GM21390 (cell line): ENCODE data around the gene PRKD3.
"Not testable (repeated sequence)": the region's sequence is repeated elsewhere in the genome, so short reads cannot be mapped to it uniquely, and the experiment has no call there.

Source experiments
- ATAC-seq: cut with Tn5 transposase; IDR thresholded peaks from one replicate; pipeline ENCODE4 v1.9.1; 2021; ENCODE audit not compliant: unreplicated experiment

PRKD3 gene

GRCh38 chr2:37317746-37318145, 6.9 kb downstream of the PRKD3 start:
- ATAC-seq: no peak

DNA sequence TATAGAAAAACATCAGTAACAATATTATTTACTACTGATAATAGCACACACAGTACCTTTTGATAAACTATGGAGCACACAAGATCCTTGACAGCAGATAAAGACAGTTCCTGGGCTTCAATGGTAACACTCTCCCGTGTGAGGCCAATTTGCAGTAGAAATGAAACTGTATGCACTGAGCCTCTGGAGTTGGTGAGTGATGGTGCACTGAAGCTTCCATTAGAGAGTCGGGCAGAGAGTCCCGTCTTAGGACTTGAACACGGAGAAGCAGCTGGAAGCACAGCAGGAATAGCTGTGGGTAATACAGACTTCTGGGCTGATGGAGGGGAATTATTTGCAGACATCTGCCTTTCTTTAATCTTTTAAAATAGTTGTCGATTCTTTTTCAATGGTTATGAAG, 8.5 kb downstream of the PRKD3 start:
- no peak for ATAC-seq

DNA sequence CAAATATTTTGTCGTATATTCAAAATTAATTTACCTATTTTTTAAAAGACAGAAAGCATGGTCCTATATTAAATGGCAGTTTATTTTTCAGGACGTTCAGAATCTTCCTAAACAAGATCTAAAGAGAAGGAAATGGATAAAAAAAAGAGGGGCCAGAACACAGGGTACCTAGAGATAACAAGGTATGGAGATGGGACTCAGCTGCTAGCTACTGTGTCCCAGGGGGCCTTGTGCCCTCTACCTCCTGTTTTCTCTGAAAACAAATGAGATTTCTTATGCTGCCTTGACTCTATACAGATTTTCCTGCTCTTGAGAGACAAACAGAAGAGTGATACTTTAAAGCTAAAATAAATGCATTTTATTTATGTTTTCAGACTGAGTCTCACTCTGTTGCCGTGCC, 9.3 kb downstream of the PRKD3 start:
- ATAC-seq: no peak

DNA sequence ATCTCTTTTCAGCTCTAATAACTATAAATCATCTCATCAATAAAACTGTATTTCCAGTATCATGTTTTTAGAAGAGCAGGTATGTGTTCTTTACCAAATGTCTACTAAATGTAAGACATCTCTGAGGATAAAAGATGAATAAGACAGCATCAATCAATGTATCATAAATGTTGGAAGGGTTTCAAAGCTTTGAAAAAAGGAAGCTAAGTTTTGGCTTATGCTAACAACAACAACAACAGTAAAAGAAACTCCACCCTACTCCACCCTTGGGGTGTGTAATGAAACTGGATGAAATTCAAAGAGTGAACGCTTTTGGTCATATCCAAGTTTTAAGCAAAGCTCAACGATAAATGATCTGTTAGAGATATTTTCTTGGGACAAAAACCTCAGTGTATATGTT, 17.1 kb downstream of the PRKD3 start:
- no peak for ATAC-seq

GRCh38 chr2:37306024-37306423, 18.6 kb downstream of the PRKD3 start:
- ATAC-seq: no peak

DNA sequence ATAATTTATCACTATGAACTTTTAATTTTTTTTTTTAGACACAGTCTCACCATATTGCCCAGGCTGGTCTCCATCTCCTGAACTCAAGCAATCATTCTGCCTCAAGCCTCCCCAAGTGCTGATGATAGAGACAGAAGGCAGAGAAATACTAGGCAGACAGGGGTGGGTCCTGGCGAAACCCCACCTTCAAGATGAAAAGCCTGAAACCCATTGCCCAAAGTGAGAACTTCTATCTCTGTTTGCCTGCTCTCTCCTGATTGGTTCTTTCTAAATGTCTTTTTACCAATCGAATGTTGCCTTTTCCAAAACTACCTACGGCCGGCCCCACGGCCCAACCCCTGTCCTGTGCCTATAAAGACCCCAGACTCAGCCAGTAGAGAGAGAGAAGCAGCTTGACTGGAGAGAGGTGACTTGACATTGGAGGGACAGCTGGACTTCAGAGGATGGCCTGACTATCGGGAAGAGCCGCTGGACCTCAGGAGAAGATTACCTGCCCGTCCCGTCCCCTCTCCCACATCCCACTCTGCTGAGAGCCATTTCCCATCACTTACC, 21.9 kb downstream of the PRKD3 start:
- no peak for ATAC-seq

- no peak for ATAC-seq
Observed at GRCh38 chr2:37301408-37301807, 23.2 kb downstream of the PRKD3 start.

GRCh38 chr2:37300578-37300977, 24.1 kb downstream of the PRKD3 start:
- ATAC-seq: no peak

DNA sequence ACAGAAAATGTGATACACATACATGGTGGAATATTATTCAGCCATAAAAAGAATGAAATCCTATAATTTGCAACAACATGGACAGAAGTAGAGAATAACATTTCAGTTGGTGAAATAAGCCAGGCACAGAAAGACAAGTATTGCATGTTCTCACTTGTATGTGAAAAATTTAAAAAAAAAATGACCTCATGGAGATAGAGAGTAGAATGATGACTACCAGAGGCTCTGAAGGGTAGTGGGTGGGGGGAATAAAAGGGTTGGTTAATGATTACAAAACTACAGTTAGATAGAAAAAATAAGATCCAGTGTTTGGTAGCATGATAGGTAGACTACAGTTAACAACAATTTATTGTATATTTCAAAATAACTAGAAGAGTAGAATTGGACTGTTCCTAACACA, 24.5 kb downstream of the PRKD3 start:
- no peak for ATAC-seq

GRCh38 chr2:37297632-37298031, 27.0 kb downstream of the PRKD3 start:
- ATAC-seq: no peak

DNA sequence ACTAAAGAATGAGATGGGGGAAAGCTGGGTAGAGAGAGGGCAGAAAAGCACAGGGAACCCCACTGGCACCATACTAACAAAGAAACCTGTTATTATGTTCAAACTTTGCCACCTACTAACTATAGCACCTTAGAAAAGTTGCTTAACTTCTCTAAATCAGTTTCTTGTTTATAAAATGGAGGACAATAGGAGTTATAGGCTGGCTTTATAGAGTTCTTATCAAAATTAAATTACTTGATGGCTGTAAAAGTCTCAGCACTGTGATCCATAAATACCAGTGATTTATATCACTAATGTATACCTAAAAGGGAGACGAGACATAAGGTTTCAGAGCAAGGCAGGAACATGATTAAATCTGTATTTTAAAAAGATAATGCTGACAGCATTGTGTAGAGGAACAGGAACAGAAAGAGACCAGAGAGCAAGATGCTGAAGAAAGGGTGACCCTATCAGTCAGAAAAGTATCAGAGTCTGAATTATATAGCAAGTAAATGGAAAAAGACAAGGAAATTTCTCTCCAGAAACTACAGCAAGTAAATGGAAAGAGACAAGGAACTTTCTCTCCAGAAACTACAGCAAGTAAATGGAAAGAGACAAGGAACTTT, 29.1 kb downstream of the PRKD3 start:
- ATAC-seq: no peak

DNA sequence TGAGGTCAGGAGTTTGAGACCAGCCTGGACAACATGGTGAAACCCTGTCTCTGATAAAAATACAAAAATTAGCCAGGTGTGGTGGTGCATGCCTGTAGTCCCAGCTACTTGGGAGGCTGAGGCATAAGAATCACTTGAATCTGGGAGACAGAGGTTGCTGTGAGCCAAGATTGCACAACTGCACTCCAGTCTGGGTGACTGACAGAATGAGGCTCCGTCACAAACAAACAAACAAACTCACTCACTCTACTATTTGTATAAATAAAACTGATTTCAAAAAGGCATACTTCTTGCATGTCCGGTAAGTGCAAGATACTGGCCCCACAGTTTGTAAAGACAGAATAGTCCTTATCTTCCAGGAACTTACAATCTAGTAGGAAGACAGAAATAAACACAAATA, 29.8 kb downstream of the PRKD3 start:
- ATAC-seq: not testable (repeated sequence)

GRCh38 chr2:37291680-37292079, 33.0 kb downstream of the PRKD3 start:
- ATAC-seq: no peak

DNA sequence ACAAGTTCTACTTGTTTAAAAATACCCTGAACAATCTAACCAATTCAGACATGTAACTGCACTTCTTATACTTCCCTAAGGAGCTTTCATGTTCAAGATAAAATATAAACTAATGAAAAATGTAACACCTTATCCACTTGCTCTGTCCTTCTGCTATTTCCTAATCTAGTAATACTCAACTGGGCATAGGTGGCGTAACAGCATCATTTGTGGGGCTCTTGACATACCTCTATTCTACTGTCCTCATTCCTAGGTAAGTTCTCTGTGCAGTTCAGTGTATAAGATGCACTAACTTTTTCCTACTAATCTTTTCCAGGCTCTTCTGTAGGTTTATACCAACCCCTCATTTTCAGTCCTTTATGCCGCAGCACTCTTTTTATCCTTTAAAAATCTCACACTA, 36.7 kb downstream of the PRKD3 start:
- ATAC-seq: no peak

- ATAC-seq: no peak
Observed at GRCh38 chr2:37284381-37284780, 40.3 kb downstream of the PRKD3 start.

DNA sequence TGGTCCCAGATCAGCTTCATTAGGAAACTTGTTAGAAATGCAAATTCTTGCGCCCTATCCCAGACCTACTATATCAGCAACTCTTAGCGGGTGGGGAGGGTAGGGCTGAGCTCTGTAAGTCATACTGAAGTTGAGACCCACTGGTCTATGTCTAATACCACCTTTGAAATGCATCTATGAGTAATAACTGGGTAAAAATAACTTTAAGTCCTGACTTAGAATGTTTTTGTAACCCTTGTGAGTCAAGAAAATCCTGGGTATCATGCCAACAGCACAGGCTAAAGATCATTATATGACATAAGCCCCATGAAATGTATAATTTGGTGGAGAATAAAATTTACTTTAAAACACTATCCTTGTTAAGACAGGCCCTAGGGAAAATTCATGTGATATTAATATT, 41.4 kb downstream of the PRKD3 start:
- no peak for ATAC-seq

DNA sequence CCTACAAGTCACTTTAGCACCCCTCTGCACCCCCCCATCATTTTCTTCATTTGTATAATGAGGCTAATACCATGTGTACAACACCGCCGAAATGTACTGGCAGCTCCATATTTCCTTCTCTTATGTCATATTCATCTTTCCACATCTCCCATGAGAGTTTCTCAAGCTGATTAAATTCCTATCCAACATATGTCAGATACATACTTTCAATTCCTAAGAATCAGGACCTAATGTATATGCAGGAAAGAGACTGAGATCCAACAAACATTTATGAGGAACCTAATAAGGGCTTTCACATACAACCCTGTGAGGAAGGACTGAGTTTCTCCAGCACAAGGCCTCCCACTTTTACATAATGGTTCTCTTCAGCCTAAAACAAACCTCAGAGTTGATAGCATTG, 41.9 kb downstream of the PRKD3 start:
- no peak for ATAC-seq

DNA sequence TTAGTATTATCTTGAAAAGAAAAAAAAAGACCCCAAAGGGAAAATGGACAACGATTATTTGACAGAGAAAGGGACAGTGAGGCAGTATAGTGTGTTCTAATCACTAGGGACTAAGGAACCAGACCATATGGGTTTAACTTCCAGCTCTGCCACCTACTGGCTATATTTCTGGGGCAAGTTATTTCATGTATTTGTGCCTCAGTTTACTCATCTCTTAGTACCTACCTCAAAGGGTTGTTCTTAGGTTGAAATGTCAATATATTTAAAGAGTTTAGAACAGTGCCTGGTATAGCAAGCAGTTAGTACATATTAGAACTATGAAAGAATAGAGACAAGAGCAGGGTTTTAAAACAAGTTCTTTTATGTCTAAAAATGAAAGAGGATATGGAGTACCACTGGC, 42.7 kb downstream of the PRKD3 start:
- ATAC-seq: no peak

- no peak for ATAC-seq
Observed at GRCh38 chr2:37276291-37276690, 48.3 kb downstream of the PRKD3 start.
